Stimulated activated CD8-positive, alpha-beta memory T cell treated with anti-CD3 and anti-CD28 coated beads, Interleukin-2, amount 100 ng/mL, for 48 hours (primary cell): Measurements from ENCODE around the gene CUX1.

Experiments
- DNase-seq, 2 donors: peaks; one replicate each; pipeline ENCODE4 v3.0.0-alpha.2; 2020; ENCODE audit warnings: low read depth in 2 of 2

The CUX1 gene

GRCh38 chr7:102184303-102184702 lies 366.9 kb downstream of the CUX1 start:
- DNase-seq, result no peak

- no peak for DNase-seq
These were observed 368.4 kb downstream of the CUX1 start for GRCh38 chr7:102185796-102186195.

- no peak for DNase-seq
These were observed 368.9 kb downstream of the CUX1 start for GRCh38 chr7:102186306-102186705.

GRCh38 chr7:102188746-102189145 lies 371.3 kb downstream of the CUX1 start:
- DNase-seq, result no peak

- DNase-seq, result no peak
These were observed 372.3 kb downstream of the CUX1 start for GRCh38 chr7:102189756-102190155.

GRCh38 chr7:102190776-102191350 lies 373.4 kb downstream of the CUX1 start:
- no peak for DNase-seq

- no peak for DNase-seq
These were observed 374.3 kb downstream of the CUX1 start for GRCh38 chr7:102191556-102192379.

- DNase-seq, result no peak
These were observed 375.4 kb downstream of the CUX1 start for GRCh38 chr7:102192790-102193189.

- DNase-seq, result no peak
These were observed 376.4 kb downstream of the CUX1 start for GRCh38 chr7:102193806-102194205.

- no peak for DNase-seq
These were observed 377.9 kb downstream of the CUX1 start for GRCh38 chr7:102195361-102195760.

- no peak for DNase-seq
These were observed 378.6 kb downstream of the CUX1 start for GRCh38 chr7:102196028-102196427.

GRCh38 chr7:102197161-102197560 lies 379.7 kb downstream of the CUX1 start:
- DNase-seq, result no peak

GRCh38 chr7:102197599-102197998 lies 380.2 kb downstream of the CUX1 start:
- no peak for DNase-seq

GRCh38 chr7:102198417-102198956 lies 381.1 kb downstream of the CUX1 start:
- no peak for DNase-seq

- no peak for DNase-seq
These were observed 384.1 kb downstream of the CUX1 start for GRCh38 chr7:102201576-102201975.

- no peak for DNase-seq
These were observed 385.1 kb downstream of the CUX1 start for GRCh38 chr7:102202556-102202955.

- no peak for DNase-seq
These were observed 385.8 kb downstream of the CUX1 start for GRCh38 chr7:102203218-102203617.

GRCh38 chr7:102204212-102204611 lies 386.8 kb downstream of the CUX1 start:
- no peak for DNase-seq

GRCh38 chr7:102205915-102206314 lies 388.5 kb downstream of the CUX1 start:
- DNase-seq, result no peak

- DNase-seq, result no peak
These were observed 391.4 kb downstream of the CUX1 start for GRCh38 chr7:102208826-102209225.

- no peak for DNase-seq
These were observed 393.4 kb downstream of the CUX1 start for GRCh38 chr7:102210787-102211186.

- no peak for DNase-seq
These were observed 394.4 kb downstream of the CUX1 start for GRCh38 chr7:102211590-102212550.
